ENCODE data around the gene MKS1.

MKS1 gene

DNA sequence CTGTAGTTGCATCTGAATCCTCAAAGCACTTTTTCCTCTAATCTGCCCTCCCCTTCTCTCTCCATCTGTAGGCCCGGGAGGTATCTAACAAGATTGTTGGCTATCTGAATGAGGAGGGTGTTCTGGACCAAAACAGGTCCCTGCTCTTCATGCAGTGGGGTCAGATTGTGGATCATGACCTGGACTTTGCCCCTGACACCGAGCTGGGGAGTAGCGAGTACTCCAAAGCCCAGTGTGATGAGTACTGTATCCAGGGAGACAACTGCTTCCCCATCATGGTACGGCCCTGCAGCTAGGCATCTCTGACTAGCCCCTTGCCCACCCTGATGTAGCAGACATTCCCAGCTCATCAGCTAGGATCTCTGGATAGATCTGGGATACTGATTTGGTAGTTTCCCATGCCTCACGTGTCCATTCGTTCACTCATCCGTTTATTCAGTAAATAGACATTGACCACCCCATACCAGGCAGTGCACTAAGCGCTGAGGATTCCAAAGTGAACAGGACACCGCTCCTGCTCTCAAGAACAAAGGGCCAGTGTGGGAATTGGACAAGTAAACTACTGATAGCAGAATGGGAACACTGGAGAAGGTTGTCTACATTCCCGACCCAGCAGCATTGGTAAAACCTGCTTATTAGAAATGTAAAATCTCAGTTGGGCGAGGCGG lies 31.4 kb upstream of the MKS1 start:
- no peak for DNase-seq (ENCODE audit: low read depth)
- H3K4me3 ChIP-seq (ENCODE audit: control insufficient read depth, low read depth, low read length) = no peak overlapping the region
- TF ChIP-seq, protein P1, sequence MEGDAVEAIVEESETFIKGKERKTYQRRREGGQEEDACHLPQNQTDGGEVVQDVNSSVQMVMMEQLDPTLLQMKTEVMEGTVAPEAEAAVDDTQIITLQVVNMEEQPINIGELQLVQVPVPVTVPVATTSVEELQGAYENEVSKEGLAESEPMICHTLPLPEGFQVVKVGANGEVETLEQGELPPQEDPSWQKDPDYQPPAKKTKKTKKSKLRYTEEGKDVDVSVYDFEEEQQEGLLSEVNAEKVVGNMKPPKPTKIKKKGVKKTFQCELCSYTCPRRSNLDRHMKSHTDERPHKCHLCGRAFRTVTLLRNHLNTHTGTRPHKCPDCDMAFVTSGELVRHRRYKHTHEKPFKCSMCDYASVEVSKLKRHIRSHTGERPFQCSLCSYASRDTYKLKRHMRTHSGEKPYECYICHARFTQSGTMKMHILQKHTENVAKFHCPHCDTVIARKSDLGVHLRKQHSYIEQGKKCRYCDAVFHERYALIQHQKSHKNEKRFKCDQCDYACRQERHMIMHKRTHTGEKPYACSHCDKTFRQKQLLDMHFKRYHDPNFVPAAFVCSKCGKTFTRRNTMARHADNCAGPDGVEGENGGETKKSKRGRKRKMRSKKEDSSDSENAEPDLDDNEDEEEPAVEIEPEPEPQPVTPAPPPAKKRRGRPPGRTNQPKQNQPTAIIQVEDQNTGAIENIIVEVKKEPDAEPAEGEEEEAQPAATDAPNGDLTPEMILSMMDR (conservative IDR thresholded peaks at IDR 0.05; ENCODE audit: control insufficient read depth, insufficient read depth, low read depth, low read length) = no peak

DNA sequence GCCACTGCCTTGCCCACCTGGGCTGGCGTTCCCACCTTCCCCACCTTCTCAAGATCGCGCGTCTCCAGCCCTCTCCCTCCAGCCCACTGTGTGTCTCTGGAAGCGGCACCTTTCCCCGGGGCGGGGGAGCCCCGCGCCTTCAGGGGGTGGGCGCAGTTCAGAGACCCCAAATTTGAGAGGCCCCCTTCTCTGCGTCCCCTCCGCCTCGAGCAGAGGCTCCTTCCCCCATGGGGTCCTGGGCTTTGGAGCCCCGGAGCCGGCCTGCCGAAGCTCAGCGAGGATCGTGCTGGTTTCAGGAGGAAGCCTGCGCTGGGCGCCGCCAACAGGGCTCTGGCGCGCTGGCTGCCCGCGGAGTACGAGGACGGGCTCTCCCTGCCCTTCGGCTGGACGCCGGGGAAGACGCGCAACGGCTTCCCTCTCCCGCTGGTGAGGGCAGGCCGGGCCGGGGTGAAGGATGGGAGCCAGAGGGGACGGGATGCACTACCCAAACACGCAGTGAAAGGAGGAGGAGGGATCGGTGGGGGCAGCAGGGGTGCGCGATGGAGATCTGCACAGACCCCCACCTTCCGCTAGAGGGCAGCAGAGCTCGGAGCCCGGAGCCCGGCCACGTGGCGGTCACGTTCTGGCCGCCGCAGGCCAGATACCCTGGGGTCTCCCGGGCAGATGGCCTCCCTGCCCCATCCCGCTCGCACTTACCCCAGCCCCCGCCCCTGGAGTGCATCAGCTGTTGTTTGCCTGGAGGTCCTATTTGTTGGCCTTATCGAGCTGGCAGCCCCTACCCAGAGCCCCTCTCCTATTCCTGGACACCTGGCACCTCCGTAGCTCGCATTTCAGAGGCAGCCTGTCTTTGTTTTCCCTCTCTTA lies 30.4 kb upstream of the MKS1 start:
- DNase-seq (ENCODE audit: low read depth) = peak; percentile 40
- H3K4me3 ChIP-seq (ENCODE audit: control insufficient read depth, low read depth, low read length) = peak overlapping the region; percentile 30
- TF ChIP-seq, protein P1 (conservative IDR thresholded peaks at IDR 0.05; ENCODE audit: control insufficient read depth, insufficient read depth, low read depth, low read length) = peak; percentile 77

DNA sequence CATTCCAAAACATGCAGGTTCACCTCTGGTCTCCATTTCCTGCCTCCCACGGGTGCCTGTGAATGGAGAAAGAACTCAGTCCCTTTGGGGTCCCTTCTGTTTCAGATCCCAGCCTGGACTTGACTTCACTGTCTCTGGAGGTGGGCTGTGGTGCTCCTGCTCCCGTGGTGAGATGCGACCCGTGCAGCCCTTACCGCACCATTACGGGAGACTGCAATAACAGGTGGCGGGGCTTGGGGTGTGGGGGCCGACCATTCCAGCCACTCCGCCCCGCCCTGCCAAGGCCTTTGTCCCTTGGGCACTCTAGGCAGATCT lies 29.9 kb upstream of the MKS1 start:
- TF ChIP-seq, protein P1 (conservative IDR thresholded peaks at IDR 0.05; ENCODE audit: control insufficient read depth, insufficient read depth, low read depth, low read length) = no peak
- no peak overlapping the region for H3K4me3 ChIP-seq (ENCODE audit: control insufficient read depth, low read depth, low read length)
- DNase-seq (ENCODE audit: low read depth) = no peak

DNA sequence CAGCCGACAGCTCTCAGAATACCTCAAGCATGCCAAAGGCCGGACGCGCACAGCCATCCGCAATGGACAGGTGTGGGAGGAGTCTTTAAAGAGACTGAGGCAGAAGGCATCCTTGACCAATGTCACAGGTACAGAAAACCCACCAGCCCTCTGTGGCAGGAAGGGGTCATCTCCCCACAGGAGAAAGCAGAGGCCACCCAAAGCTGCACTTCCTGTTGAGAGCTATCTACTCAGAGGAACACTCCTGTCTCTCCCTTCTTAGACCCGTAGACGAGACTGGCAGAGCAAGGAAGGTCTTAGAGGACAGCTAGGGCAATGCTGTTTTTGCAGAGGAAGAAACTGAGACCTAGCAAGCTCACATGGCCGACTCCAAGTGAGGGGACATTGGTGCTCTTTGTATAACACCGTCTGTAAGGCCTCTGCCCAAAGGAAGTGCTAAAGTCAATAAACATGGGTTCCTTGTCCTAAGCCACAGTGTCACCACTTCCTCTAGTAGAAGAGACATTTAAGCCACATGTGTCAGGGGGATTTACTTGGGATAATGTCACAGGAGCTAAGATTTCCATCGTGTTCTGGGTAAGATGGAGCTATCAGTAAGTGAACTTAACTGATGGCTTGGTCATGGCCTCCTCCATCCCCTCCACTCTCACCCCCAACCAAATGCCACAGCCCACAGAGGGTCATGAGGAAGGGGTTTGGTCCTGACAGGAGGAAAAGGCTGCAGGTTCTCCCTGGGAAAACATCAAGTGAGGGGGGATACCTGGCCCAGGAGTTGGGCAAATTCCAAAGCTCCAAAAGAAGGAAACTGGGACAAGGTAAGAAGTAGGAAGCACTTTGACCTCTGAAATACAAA lies 28.7 kb upstream of the MKS1 start:
- H3K4me3 ChIP-seq (ENCODE audit: control insufficient read depth, low read depth, low read length) = no peak overlapping the region
- DNase-seq (ENCODE audit: low read depth) = no peak
- TF ChIP-seq, protein P1 (conservative IDR thresholded peaks at IDR 0.05; ENCODE audit: control insufficient read depth, insufficient read depth, low read depth, low read length) = no peak

DNA sequence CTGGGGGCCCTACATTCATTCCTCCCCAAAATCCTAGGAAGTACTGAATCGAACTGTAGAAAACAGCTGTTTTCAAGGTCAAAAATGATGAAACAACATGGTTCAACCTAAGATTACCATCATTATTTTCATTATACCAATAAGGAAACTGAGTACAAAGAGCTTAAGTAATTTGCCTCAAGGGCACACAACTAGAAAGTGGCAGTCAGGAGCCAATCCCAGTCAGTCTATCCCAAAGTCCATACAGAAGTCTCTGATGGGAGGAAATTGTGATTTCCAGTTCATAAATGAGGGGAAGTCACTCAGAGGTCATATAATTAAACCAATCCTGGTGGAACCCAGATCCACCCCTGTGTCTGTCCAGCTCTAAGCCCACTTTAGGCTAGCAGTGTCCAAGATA lies 27.7 kb upstream of the MKS1 start:
- TF ChIP-seq, protein P1 (conservative IDR thresholded peaks at IDR 0.05; ENCODE audit: control insufficient read depth, insufficient read depth, low read depth, low read length) = no peak

DNA sequence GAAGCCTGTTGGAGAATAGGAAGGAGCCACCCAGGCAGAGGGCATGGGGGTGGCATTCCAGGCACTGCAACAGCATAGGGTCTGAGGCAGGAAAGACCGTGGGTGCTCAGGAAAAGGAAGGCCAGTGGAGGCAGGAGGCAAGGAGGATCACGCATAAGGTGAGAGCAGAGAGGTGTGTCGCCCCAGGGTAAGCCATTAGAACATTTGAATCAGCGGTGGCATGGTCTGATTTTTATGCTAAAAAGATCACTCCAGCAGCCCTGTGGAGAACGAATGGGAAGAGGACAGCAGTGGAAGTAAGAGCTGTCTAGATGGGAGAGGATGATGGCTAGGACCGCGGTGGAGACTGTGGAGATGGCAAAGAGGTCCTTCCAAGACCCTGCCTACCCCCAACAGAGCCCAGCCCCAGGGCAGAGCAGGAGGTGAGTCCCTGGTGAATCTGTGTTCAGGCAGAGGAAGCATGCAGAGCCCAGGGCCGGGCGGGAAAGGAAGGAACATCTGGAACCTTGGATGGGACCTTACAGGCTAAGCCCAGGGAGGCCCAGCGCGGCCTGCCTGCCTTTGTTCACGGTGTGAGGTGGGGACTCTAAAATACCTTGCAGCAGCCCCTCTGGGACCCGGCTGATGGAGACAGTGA lies 27.2 kb upstream of the MKS1 start:
- H3K4me3 ChIP-seq (ENCODE audit: control insufficient read depth, low read depth, low read length) = no peak overlapping the region
- TF ChIP-seq, protein P1 (conservative IDR thresholded peaks at IDR 0.05; ENCODE audit: control insufficient read depth, insufficient read depth, low read depth, low read length) = no peak
- DNase-seq (ENCODE audit: low read depth) = no peak

More for the DNA sequence above, 27.7 kb upstream of the MKS1 start:
- no peak for DNase-seq (ENCODE audit: low read depth)
- H3K4me3 ChIP-seq (ENCODE audit: control insufficient read depth, low read depth, low read length) = no peak overlapping the region

All from fibroblast of mammary gland (primary cell).